Uterus (tissue), 4 donors: ENCODE results near the gene XAF1. TPM values are rescaled to one million over a fixed set of nuclear protein-coding genes. Genes with fewer than 3 reads are reported as not detected.

Source experiments
- DNase-seq, 2 donors: peaks; one replicate each; pipeline ENCODE4 v3.0.0-alpha.2; 2019 to 2020
- H3K27ac ChIP-seq, 2 donors: fragments of 200-600 bp; sonication (generic); 1 replicate in 1 of 2; 2 replicates in 1 of 2; pipeline ENCODE4 v1.5.1; 2016 to 2018
- H3K27me3 ChIP-seq, 2 donors: fragments of 200-600 bp; sonication (generic); one replicate each; pipeline ENCODE4 v1.5.1; 2018 to 2019; ENCODE audit warnings: control low read depth in 1 of 2
- H3K36me3 ChIP-seq, 2 donors: fragments of 200-600 bp; sonication (generic); one replicate each; pipeline ENCODE4 v1.5.1; 2019; ENCODE audit warnings: control low read depth in 1 of 2
- H3K4me1 ChIP-seq, 2 donors: fragments of 200-600 bp; sonication (generic); one replicate each; pipeline ENCODE4 v1.5.1; 2018 to 2019; ENCODE audit warnings: control low read depth in 1 of 2
- H3K4me3 ChIP-seq, 2 donors: fragments of 200-600 bp; sonication (generic); 1 replicate in 1 of 2; 2 replicates in 1 of 2; pipeline ENCODE4 v1.5.1; 2018 to 2019; ENCODE audit warnings: mild to moderate bottlenecking in 1 of 2
- H3K9me3 ChIP-seq, 2 donors: fragments of 200-600 bp; sonication (generic); one replicate each; pipeline ENCODE4 v1.5.1; 2019; ENCODE audit warnings: control low read depth in 1 of 2
- POLR2A ChIP-seq, 2 donors: fragments of 450-650 bp; IDR thresholded peaks; one replicate each; pipeline ENCODE4 v1.6.1; 2016; ENCODE audit warnings: antibody characterized with exemption in 2 of 2, mild to moderate bottlenecking in 1 of 2, moderate library complexity in 1 of 2
- intact Hi-C: fragments of 100-400 bp; cut with DNase I; formaldehyde crosslinking; loops from one replicate; pipeline ENCODE4 v1.15.1; 2023; ENCODE audit warnings: low total_unique reads
- total RNA-seq, 4 donors: library from RNA; depleted of rRNA in 3 of 4; stranded (reverse); fragments of >200 nt in 3 of 4; gene quantifications; one replicate each; pipeline versions ENCODE4 v1.1.0 to v1.2.4, GENCODE V29; 2014 to 2023
- TF ChIP-seq, protein P1 (sequence below), 4 experiments: fragments of 200-600 bp in 2 of 4; fragments of 450-650 bp in 2 of 4; sonication (generic) in 2 of 4; IDR thresholded peaks; one replicate each; pipeline ENCODE4 v1.5.1; 2016 to 2019; ENCODE audit warnings: antibody characterized with exemption in 4 of 4, mild to moderate bottlenecking in 2 of 4, moderate library complexity in 1 of 4
- donor health status: DM: yes; HTN: yes; CAD: no.

XAF1 gene
- total RNA-seq, 4 donors from 2014 or later, result 16.5 to 139 (median 63.9) TPM

DNA sequence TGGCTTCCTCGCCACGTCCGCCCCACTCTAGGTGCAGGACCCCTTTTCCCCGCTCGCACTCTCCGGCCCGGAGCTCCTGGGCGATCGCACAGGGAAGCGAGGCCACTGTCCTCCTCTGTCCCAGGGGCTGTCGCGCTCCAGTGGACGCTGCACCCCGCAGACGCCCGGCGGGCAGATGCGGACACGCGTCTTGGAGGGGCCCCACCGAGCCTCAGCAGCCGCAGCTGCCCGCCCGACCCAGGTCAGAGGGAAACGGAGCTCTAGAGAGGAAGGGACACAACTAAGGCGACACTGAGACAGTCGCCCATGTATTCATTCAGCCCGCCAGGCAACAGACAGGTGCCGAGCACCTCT is 42.0 kb upstream of the XAF1 start:
- H3K36me3 ChIP-seq, result no peaks in the 10 kb centered on the region
- H3K27me3 ChIP-seq, result peaks cover 0 to 9% of the 10 kb centered on the region in 2 donors
- H3K4me1 ChIP-seq, result no peaks in the 10 kb centered on the region
- no peak for DNase-seq
- intact Hi-C loops, result no loop called here
- H3K4me3 ChIP-seq, result no peak overlapping the region
- no peak for TF ChIP-seq POLR2A (IDR thresholded peaks at IDR 0.05)
- TF ChIP-seq, protein P1, sequence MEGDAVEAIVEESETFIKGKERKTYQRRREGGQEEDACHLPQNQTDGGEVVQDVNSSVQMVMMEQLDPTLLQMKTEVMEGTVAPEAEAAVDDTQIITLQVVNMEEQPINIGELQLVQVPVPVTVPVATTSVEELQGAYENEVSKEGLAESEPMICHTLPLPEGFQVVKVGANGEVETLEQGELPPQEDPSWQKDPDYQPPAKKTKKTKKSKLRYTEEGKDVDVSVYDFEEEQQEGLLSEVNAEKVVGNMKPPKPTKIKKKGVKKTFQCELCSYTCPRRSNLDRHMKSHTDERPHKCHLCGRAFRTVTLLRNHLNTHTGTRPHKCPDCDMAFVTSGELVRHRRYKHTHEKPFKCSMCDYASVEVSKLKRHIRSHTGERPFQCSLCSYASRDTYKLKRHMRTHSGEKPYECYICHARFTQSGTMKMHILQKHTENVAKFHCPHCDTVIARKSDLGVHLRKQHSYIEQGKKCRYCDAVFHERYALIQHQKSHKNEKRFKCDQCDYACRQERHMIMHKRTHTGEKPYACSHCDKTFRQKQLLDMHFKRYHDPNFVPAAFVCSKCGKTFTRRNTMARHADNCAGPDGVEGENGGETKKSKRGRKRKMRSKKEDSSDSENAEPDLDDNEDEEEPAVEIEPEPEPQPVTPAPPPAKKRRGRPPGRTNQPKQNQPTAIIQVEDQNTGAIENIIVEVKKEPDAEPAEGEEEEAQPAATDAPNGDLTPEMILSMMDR (IDR thresholded peaks at IDR 0.05), result no peak
- peaks cover 0 to 6% of the 10 kb centered on the region in 2 donors for H3K9me3 ChIP-seq
- H3K27ac ChIP-seq, result no peak overlapping the region

DNA sequence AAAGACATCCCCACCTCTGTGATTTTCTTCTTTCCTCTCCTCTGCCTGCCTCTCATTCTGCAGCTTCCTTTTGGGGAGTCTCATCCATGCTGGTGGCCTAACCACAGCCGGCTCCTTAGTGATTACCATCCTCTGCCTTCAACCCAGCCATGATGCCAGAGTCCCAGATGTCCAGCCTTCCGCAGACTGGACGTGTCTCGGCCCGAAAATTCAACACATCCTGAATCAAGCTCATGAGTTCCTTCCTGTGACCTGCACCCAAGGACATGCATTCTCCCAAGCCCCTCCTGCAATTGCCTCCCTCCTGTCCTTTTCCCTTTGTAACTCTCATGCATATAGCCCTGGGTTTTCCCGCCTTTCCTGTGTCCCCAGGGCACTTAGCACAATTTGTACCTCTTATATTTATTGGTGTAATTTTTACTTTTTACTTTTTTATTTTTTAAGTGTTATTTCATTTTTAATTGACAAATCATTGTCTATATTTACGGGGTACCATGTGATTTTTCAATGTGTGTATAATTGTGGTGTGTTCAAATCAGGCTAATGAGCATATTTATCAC is 41.5 kb upstream of the XAF1 start:
- no peaks in the 10 kb centered on the region for H3K36me3 ChIP-seq
- no peak overlapping the region for H3K27ac ChIP-seq
- intact Hi-C loops, result no loop called here
- no peak for DNase-seq
- TF ChIP-seq, protein P1 (IDR thresholded peaks at IDR 0.05), result no peak
- TF ChIP-seq POLR2A (IDR thresholded peaks at IDR 0.05), result no peak
- H3K4me3 ChIP-seq, result no peak overlapping the region
- H3K4me1 ChIP-seq, result no peaks in the 10 kb centered on the region
- H3K9me3 ChIP-seq, result peaks cover 0 to 6% of the 10 kb centered on the region in 2 donors
- peaks cover 0 to 9% of the 10 kb centered on the region in 2 donors for H3K27me3 ChIP-seq

DNA sequence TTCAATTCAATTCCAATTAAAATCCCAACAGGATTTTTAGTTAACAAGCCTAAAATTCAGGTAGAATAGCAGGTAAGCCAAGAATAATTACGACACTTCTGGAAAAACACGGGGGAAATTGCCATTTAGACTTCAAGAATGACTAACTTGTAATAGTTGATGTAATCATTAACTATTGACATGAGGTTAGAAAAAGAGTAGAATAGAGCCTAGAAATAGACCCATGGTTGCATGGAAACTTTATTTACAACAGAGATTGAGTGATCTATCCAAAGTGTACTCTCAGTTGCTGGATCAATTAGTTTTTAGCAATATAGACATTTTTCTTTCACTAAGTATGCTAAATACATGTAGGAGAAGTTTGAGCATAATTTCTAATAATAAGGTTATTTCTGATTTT is 39.1 kb upstream of the XAF1 start:
- H3K9me3 ChIP-seq, result peaks cover 0 to 6% of the 10 kb centered on the region in 2 donors
- intact Hi-C loops, result no loop called here
- no peaks in the 10 kb centered on the region for H3K36me3 ChIP-seq
- H3K4me3 ChIP-seq, result no peak overlapping the region
- DNase-seq, result no peak
- H3K27ac ChIP-seq, result no peak overlapping the region
- H3K27me3 ChIP-seq, result peaks cover 0 to 9% of the 10 kb centered on the region in 2 donors
- TF ChIP-seq, protein P1 (IDR thresholded peaks at IDR 0.05), result no peak
- H3K4me1 ChIP-seq, result no peaks in the 10 kb centered on the region

DNA sequence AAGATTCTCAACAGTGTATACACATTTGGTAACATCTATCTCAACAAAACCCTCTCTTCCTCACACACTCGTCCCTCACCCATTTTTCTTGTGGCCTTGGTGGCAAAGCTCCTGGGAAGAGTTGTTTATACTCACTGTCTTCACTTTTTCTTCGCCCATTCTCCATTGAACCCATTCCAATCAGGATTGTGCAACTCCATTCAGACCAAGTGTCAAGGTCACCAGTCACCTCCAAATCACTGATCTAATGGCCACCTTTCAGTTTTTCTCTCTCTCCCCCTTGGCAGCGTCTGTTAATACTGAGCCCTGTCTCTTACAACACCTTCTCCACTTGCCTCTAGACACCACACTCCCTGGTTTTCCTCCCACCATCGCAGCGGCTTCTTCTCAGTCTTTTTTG is 34.1 kb upstream of the XAF1 start:
- no peak for DNase-seq

DNA sequence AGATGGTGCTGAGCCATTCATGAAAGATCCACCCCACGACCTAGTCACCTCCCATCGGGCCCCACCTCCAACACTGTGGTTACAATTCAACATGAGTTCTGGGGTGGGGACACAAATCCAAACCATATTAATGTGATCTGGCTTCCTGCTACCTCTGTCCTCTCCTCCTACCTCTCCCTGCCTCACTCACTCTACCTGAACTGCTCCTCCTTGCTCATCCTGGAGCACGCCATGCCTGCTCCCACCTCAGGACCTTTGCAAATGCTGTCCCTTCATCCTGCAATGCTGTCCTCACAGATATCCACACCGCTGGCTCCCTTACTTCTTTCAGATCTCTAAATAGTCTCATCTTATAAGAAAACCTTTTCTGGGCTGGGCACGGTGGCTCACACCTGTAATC is 31.8 kb upstream of the XAF1 start:
- no peak for DNase-seq
- no peak overlapping the region for H3K4me3 ChIP-seq
- no peaks in the 10 kb centered on the region for H3K4me1 ChIP-seq
- no peaks in the 10 kb centered on the region for H3K27me3 ChIP-seq
- no peak overlapping the region for H3K27ac ChIP-seq
- H3K9me3 ChIP-seq, result no peaks in the 10 kb centered on the region
- no peaks in the 10 kb centered on the region for H3K36me3 ChIP-seq
- intact Hi-C loops, result no loop called here
- TF ChIP-seq POLR2A (IDR thresholded peaks at IDR 0.05), result no peak
- TF ChIP-seq, protein P1 (IDR thresholded peaks at IDR 0.05), result no peak

More for the DNA sequence above, 34.1 kb upstream of the XAF1 start:
- Histone ChIP-seq H3K36me3 (no peaks in the 10 kb centered on the region), H3K27ac (no peak overlapping the region), H3K4me1 (no peaks in the 10 kb centered on the region), H3K4me3 (no peak overlapping the region), H3K27me3 (no peaks in the 10 kb centered on the region), H3K9me3 (peaks cover 0 to 1% of the 10 kb centered on the region in 2 donors)
- intact Hi-C loops, result no loop called here
- TF ChIP-seq, protein P1 (IDR thresholded peaks at IDR 0.05), result no peak
- no peak for TF ChIP-seq POLR2A (IDR thresholded peaks at IDR 0.05)
